GM23338 (cell line): Measurements from ENCODE around the gene RAB5B. TPM values are rescaled to one million over a fixed set of nuclear protein-coding genes. Genes with fewer than 3 reads are reported as not detected.

Experiments used
- ATAC-seq: fragments of 200-7000 bp; cut with Tn5 transposase; 3 replicates; pipeline ENCODE4 v1.9.1; 2020
- DNase-seq: peaks from one replicate; pipeline ENCODE4 v3.0.0-alpha.2; 2015; ENCODE audit warnings: low spot score
- H2AFZ ChIP-seq: fragments of 200-600 bp; sonication (generic); 2 replicates; pipeline ENCODE4 v1.8.0; 2016; ENCODE audit warnings: antibody characterized with exemption, mild to moderate bottlenecking, moderate library complexity
- H3F3A ChIP-seq: fragments of 200-600 bp; sonication (generic); replicated peaks from 2 replicates; pipeline ENCODE4 v1.8.0; 2017; ENCODE audit warnings: antibody characterized with exemption, mixed run types, low read depth
- H3K27ac ChIP-seq: fragments of 200-600 bp; sonication (generic); 2 replicates; pipeline ENCODE4 v1.6.1; 2016; ENCODE audit warnings: low read depth
- H3K27me3 ChIP-seq: fragments of 200-600 bp; sonication (generic); 2 replicates; pipeline ENCODE4 v1.8.0; 2016; ENCODE audit warnings: mild to moderate bottlenecking, mixed run types, moderate library complexity; ENCODE audit not compliant: insufficient read depth
- H3K36me3 ChIP-seq: fragments of 200-600 bp; sonication (generic); 2 replicates; pipeline ENCODE4 v1.8.0; 2016; ENCODE audit warnings: mild to moderate bottlenecking; ENCODE audit not compliant: insufficient read depth
- H3K4me1 ChIP-seq: fragments of 200-600 bp; sonication (generic); 2 replicates; pipeline ENCODE4 v1.8.0; 2016; ENCODE audit warnings: mild to moderate bottlenecking, moderate library complexity; ENCODE audit not compliant: insufficient read depth
- H3K4me2 ChIP-seq: fragments of 200-600 bp; sonication (generic); 2 replicates; pipeline ENCODE4 v1.7.1; 2017; ENCODE audit warnings: mixed run types
- H3K4me3 ChIP-seq: fragments of 200-600 bp; sonication (generic); 2 replicates; pipeline ENCODE4 v1.6.1; 2016; ENCODE audit warnings: mixed run types
- H3K79me2 ChIP-seq: fragments of 200-600 bp; sonication (generic); replicated peaks from 2 replicates; pipeline ENCODE4 v1.8.0; 2017; ENCODE audit warnings: mild to moderate bottlenecking; ENCODE audit not compliant: insufficient read depth
- H3K9me2 ChIP-seq: fragments of 200-600 bp; sonication (generic); 2 replicates; pipeline ENCODE4 v1.8.0; 2017; ENCODE audit not compliant: insufficient read depth
- H4K20me1 ChIP-seq: fragments of 200-600 bp; sonication (generic); replicated peaks from 2 replicates; pipeline ENCODE4 v1.8.0; 2017; ENCODE audit warnings: mild to moderate bottlenecking; ENCODE audit not compliant: insufficient read depth
- H3K27ac Mint-ChIP-seq: 2 replicates; pipeline ENCODE4 v1.8.0; 2020; ENCODE audit warnings: inconsistent platforms, mild to moderate bottlenecking, moderate library complexity, mixed read lengths
- H3K27me3 Mint-ChIP-seq: 3 replicates; pipeline ENCODE4 v1.8.0; 2022; ENCODE audit warnings: low read depth, mild to moderate bottlenecking, moderate library complexity, mixed read lengths, inconsistent platforms; ENCODE audit not compliant: insufficient read depth, poor library complexity
- H3K36me3 Mint-ChIP-seq: 3 replicates; pipeline ENCODE4 v1.8.0; 2021; ENCODE audit warnings: low read depth, mild to moderate bottlenecking, inconsistent platforms, moderate library complexity, mixed read lengths
- H3K4me1 Mint-ChIP-seq: 3 replicates; pipeline ENCODE4 v1.8.0; 2020; ENCODE audit warnings: mild to moderate bottlenecking, inconsistent platforms, mixed read lengths
- H3K4me3 Mint-ChIP-seq: 3 replicates; pipeline ENCODE4 v1.8.0; 2021; ENCODE audit warnings: moderate library complexity, mild to moderate bottlenecking, inconsistent platforms, mixed read lengths
- H3K9me3 Mint-ChIP-seq: 3 replicates; pipeline ENCODE4 v1.8.0; 2020; ENCODE audit warnings: moderate library complexity, mild to moderate bottlenecking, inconsistent platforms, mixed read lengths
- CREB1 ChIP-seq: fragments of 250-450 bp; sonication (Bioruptor Pico); IDR thresholded peaks from 2 replicates; pipeline ENCODE4 v1.5.0; 2020; ENCODE audit warnings: low read depth, mild to moderate bottlenecking, moderate library complexity
- CTCF ChIP-seq, 2 experiments: fragments of 200-600 bp in 1 of 2; sonication (generic) in 1 of 2; conservative IDR thresholded peaks; 2 replicates each; pipeline versions ENCODE4 v1.5.1 to v1.6.1; 2016 to 2017; ENCODE audit warnings: antibody characterized with exemption in 2 of 2, low read depth in 2 of 2, mild to moderate bottlenecking in 2 of 2, moderate library complexity in 1 of 2
- EZH2 ChIP-seq: fragments of 200-600 bp; sonication (generic); IDR thresholded peaks from one replicate; pipeline ENCODE4 v1.8.0; 2017; ENCODE audit warnings: antibody characterized with exemption, mild to moderate bottlenecking, low read depth; ENCODE audit not compliant: unreplicated experiment
- EZH2phosphoT487 ChIP-seq: fragments of 200-600 bp; sonication (generic); IDR thresholded peaks from one replicate; pipeline ENCODE4 v1.8.1; 2018; ENCODE audit warnings: antibody characterized with exemption; ENCODE audit not compliant: unreplicated experiment
- JUNB ChIP-seq: IDR thresholded peaks from one replicate; pipeline ENCODE4 v1.6.1; 2016; ENCODE audit warnings: antibody characterized with exemption; ENCODE audit not compliant: unreplicated experiment
- NANOG ChIP-seq: IDR thresholded peaks from 2 replicates; pipeline ENCODE4 v1.6.1; 2016; ENCODE audit warnings: antibody characterized with exemption, borderline replicate concordance
- POLR2AphosphoS5 ChIP-seq: IDR thresholded peaks from 2 replicates; pipeline ENCODE4 v1.6.1; 2016; ENCODE audit warnings: antibody characterized with exemption, low read depth
- REST ChIP-seq: IDR thresholded peaks from one replicate; pipeline ENCODE4 v1.6.1; 2018; ENCODE audit warnings: antibody characterized with exemption; ENCODE audit not compliant: unreplicated experiment
- STAT1 ChIP-seq: IDR thresholded peaks from one replicate; pipeline ENCODE4 v1.6.1; 2016; ENCODE audit warnings: antibody characterized with exemption; ENCODE audit not compliant: unreplicated experiment
- ZNF114 ChIP-seq: fragments of 250-450 bp; sonication (Bioruptor Pico); IDR thresholded peaks from 2 replicates; pipeline ENCODE4 v1.5.0; 2020; ENCODE audit warnings: mild to moderate bottlenecking, moderate library complexity
- ZNF331 ChIP-seq: fragments of 250-450 bp; sonication (Bioruptor Pico); IDR thresholded peaks from 2 replicates; pipeline ENCODE4 v1.5.0; 2020; ENCODE audit warnings: low read depth, mild to moderate bottlenecking, moderate library complexity
- polyA plus RNA-seq: library from polyadenylated mRNA; unstranded; fragments of >200 nt; fragmentation: Nextera tagmentation; extraction: Ambion mirVana; gene quantifications from 2 replicates; pipeline ENCODE4 v1.2.1, GENCODE V29; 2016
- total RNA-seq: library from RNA; depleted of rRNA; stranded (reverse); fragments of >200 nt; shearing (Covaris generic); gene quantifications from 2 replicates; pipeline ENCODE4 v1.2.3, GENCODE V29; 2014

The RAB5B gene
- total and polyA plus RNA-seq, 2 experiments from 2014 or later = 19.7 to 46.5 TPM

GRCh38 chr12:55935738-55936151, 38.1 kb upstream of the RAB5B start:
- Histone ChIP-seq H2AFZ (peak overlapping the region; percentile 95), H3K4me1 (peaks cover 24% of the 10 kb centered on the region), H3K9me2 (no peaks in the 10 kb centered on the region), H3K4me3 (peak overlapping the region; percentile 67), H3K27me3 (peaks cover 43% of the 10 kb centered on the region), H3F3A (no peaks in the 10 kb centered on the region), H3K4me2 (peak overlapping the region; percentile 86), H4K20me1 (no peaks in the 10 kb centered on the region), H3K36me3 (no peaks in the 10 kb centered on the region), H3K27ac (no peak overlapping the region), H3K79me2 (no peaks in the 10 kb centered on the region)
- DNase-seq = peak; percentile 54
- Mint-ChIP-seq H3K27ac (no peak overlapping the region), H3K27me3 (peaks cover 33% of the 10 kb centered on the region), H3K36me3 (no peaks in the 10 kb centered on the region), H3K9me3 (no peaks in the 10 kb centered on the region), H3K4me3 (peak overlapping the region; percentile 59; the same call in 2 of the 3 replicates), H3K4me1 (peaks cover 22% of the 10 kb centered on the region)
- ATAC-seq = peak; percentile 7
- TF ChIP-seq NANOG (no peak), STAT1 (no peak), JUNB (no peak), REST (no peak), EZH2phosphoT487 (no peak), CREB1 (CRISPR knock-in tag) (no peak), CTCF (conservative IDR thresholded peaks at IDR 0.05; ENCODE audit: low read depth in 2 of 2) (no peak), ZNF114 (CRISPR knock-in tag) (no peak), ZNF331 (CRISPR knock-in tag) (no peak)

GRCh38 chr12:55937981-55938380, 35.9 kb upstream of the RAB5B start:
- ATAC-seq = no peak
- no peaks in the 10 kb centered on the region for H3K9me3 Mint-ChIP-seq
- H4K20me1 ChIP-seq = no peaks in the 10 kb centered on the region
- no peaks in the 10 kb centered on the region for H3F3A ChIP-seq
- H3K36me3 Mint-ChIP-seq = no peaks in the 10 kb centered on the region
- peaks cover 9% of the 10 kb centered on the region for H3K4me1 Mint-ChIP-seq
- no peak overlapping the region for H2AFZ ChIP-seq
- H3K79me2 ChIP-seq = no peaks in the 10 kb centered on the region
- peaks cover 20% of the 10 kb centered on the region for H3K27me3 Mint-ChIP-seq
- H3K4me3 Mint-ChIP-seq = no peak overlapping the region
- no peak overlapping the region for H3K4me2 ChIP-seq
- no peak overlapping the region for H3K27ac ChIP-seq
- no peak overlapping the region for H3K4me3 ChIP-seq
- no peaks in the 10 kb centered on the region for H3K9me2 ChIP-seq
- H3K27me3 ChIP-seq = peaks cover 26% of the 10 kb centered on the region
- H3K36me3 ChIP-seq = no peaks in the 10 kb centered on the region
- H3K4me1 ChIP-seq = peaks cover 10% of the 10 kb centered on the region
- H3K27ac Mint-ChIP-seq = no peak overlapping the region
- no peak for DNase-seq
- TF ChIP-seq EZH2phosphoT487 (no peak), CTCF (conservative IDR thresholded peaks at IDR 0.05; ENCODE audit: low read depth in 2 of 2) (no peak), POLR2AphosphoS5 (no peak), EZH2 (no peak), ZNF331 (CRISPR knock-in tag) (no peak), CREB1 (CRISPR knock-in tag) (no peak), REST (no peak)
